ENCODE results near the gene SH3RF2. TPM values are rescaled to one million over a fixed set of nuclear protein-coding genes. Genes with fewer than 3 reads are reported as not detected.

The SH3RF2 gene
- total RNA-seq, 2 experiments from 2014 or later, result not detected

DNA sequence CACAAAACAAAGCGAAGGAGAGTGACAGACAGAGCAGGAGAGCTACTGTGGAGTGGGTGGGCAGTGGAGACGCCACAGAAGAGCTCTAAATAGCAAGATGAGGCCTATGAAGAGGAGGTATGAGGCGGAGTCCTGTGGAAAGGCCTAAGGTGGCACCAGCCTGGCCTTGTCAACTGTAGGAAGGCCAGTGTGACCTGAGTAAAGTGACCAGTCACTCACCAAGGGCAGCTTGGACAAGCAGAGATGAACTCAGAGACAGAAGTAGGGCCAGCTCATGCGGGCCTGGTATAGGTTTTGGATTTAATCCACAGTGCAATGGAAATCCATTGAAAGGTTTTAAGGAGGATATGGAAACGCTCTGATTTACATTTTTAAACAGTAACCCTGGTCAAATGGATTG is 23.8 kb upstream of the SH3RF2 start:
- no peaks in the 10 kb centered on the region for H3K9me2 ChIP-seq (ENCODE audit: insufficient read depth, low read length)
- H3K9me3 ChIP-seq (ENCODE audit: low read length), result no peaks in the 10 kb centered on the region
- no peaks in the 10 kb centered on the region for H3K79me2 ChIP-seq (ENCODE audit: insufficient read depth, low read depth, low read length)
- no peaks in the 10 kb centered on the region for H4K20me1 ChIP-seq (ENCODE audit: insufficient read depth, low read length)
- no peaks in the 10 kb centered on the region for H3K4me1 ChIP-seq (ENCODE audit: insufficient read depth, low read length, poor library complexity, severe bottlenecking)
- intact Hi-C loops (cut with micrococcal nuclease; ENCODE audit: unreplicated experiment), result no loop called here
- no peak for DNase-seq (ENCODE audit: low spot score)
- no peaks in the 10 kb centered on the region for H3K36me3 ChIP-seq (ENCODE audit: insufficient read depth, low read length)
- H2AFZ ChIP-seq (ENCODE audit: low read length), result no peak overlapping the region
- no peak overlapping the region for H3K27ac ChIP-seq (ENCODE audit: low read depth, low read length, poor library complexity, severe bottlenecking)
- CTCF ChIA-PET (ENCODE audit: unreplicated experiment), result no interaction called here
- H3K4me3 ChIP-seq (ENCODE audit: low read depth, low read length, poor library complexity, severe bottlenecking), result no peak overlapping the region
- no peak overlapping the region for H3K4me2 ChIP-seq (ENCODE audit: low read length)
- POLR2A ChIA-PET, result no interaction called here
- TF ChIP-seq EZH2phosphoT487 (IDR thresholded peaks at IDR 0.05; ENCODE audit: borderline replicate concordance, low read depth, low read length) (no peak), CTCF (conservative IDR thresholded peaks at IDR 0.05; ENCODE audit: low read length) (no peak)
- no TSS peak for BruUV-seq (replicated peaks)

DNA sequence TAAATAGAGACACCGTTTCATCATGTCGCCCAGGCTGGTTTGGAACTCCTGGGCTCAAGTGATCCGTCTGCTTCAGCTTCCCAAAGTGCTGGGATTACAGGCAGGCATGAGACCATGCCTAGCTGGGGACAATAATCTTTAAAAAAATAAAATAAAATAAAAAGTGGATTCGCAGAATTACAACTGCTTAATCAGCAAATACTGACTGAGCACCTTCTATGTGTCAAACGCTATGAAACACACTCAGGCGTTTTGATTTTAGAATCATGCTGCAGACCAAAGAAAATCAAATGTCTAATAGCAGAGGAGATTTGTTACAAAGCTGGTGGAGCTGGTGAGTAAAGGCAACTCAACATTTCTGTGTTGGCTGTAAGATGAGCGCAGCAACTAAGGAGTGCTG is 22.7 kb upstream of the SH3RF2 start:
- H4K20me1 ChIP-seq (ENCODE audit: insufficient read depth, low read length), result no peaks in the 10 kb centered on the region
- intact Hi-C loops (cut with micrococcal nuclease; ENCODE audit: unreplicated experiment), result no loop called here
- CTCF ChIA-PET (ENCODE audit: unreplicated experiment), result no interaction called here
- H3K36me3 ChIP-seq (ENCODE audit: insufficient read depth, low read length), result no peaks in the 10 kb centered on the region
- no peaks in the 10 kb centered on the region for H3K9me2 ChIP-seq (ENCODE audit: insufficient read depth, low read length)
- BruUV-seq (replicated peaks), result no TSS peak
- POLR2A ChIA-PET, result interaction anchor here (0.6 to 0.8 kb wide), 2 partner anchors 32 to 85 kb away, joined by 3 to 4 read pairs; no protein-coding TSS in a partner anchor
- TF ChIP-seq EZH2phosphoT487 (IDR thresholded peaks at IDR 0.05; ENCODE audit: borderline replicate concordance, low read depth, low read length) (no peak), CTCF (conservative IDR thresholded peaks at IDR 0.05; ENCODE audit: low read length) (no peak)
- no peak for DNase-seq (ENCODE audit: low spot score)
- no peaks in the 10 kb centered on the region for H3K9me3 ChIP-seq (ENCODE audit: low read length)
- H3K27ac ChIP-seq (ENCODE audit: low read depth, low read length, poor library complexity, severe bottlenecking), result no peak overlapping the region
- H3K4me2 ChIP-seq (ENCODE audit: low read length), result no peak overlapping the region
- no peak overlapping the region for H2AFZ ChIP-seq (ENCODE audit: low read length)
- H3K4me3 ChIP-seq (ENCODE audit: low read depth, low read length, poor library complexity, severe bottlenecking), result no peak overlapping the region
- H3K4me1 ChIP-seq (ENCODE audit: insufficient read depth, low read length, poor library complexity, severe bottlenecking), result no peaks in the 10 kb centered on the region
- no peaks in the 10 kb centered on the region for H3K79me2 ChIP-seq (ENCODE audit: insufficient read depth, low read depth, low read length)

GRCh38 chr5:145915970-145916638 is 20.3 kb upstream of the SH3RF2 start:
- Histone ChIP-seq H2AFZ (ENCODE audit: low read length) (no peak overlapping the region), H3K9me3 (ENCODE audit: low read length) (no peaks in the 10 kb centered on the region), H3K4me2 (ENCODE audit: low read length) (no peak overlapping the region), H3K36me3 (ENCODE audit: insufficient read depth, low read length) (no peaks in the 10 kb centered on the region), H3K4me3 (ENCODE audit: low read depth, low read length, poor library complexity, severe bottlenecking) (no peak overlapping the region), H3K4me1 (ENCODE audit: insufficient read depth, low read length, poor library complexity, severe bottlenecking) (no peaks in the 10 kb centered on the region), H4K20me1 (ENCODE audit: insufficient read depth, low read length) (no peaks in the 10 kb centered on the region), H3K79me2 (ENCODE audit: insufficient read depth, low read depth, low read length) (no peaks in the 10 kb centered on the region), H3K9me2 (ENCODE audit: insufficient read depth, low read length) (no peaks in the 10 kb centered on the region), H3K27ac (ENCODE audit: low read depth, low read length, poor library complexity, severe bottlenecking) (no peak overlapping the region)
- no TSS peak for BruUV-seq (replicated peaks)
- no peak for DNase-seq (ENCODE audit: low spot score)
- POLR2A ChIA-PET, result interaction anchor here (0.7 kb wide), 3 partner anchors 65 to 413 kb away, joined by 3 to 5 read pairs (median 3); no protein-coding TSS in a partner anchor
- intact Hi-C loops (cut with micrococcal nuclease; ENCODE audit: unreplicated experiment), result no loop called here
- CTCF ChIA-PET (ENCODE audit: unreplicated experiment), result interaction anchor here (0.6 kb wide), 1 partner anchor 413 kb away, joined by 3 read pairs; no protein-coding TSS in a partner anchor
- TF ChIP-seq EZH2phosphoT487 (IDR thresholded peaks at IDR 0.05; ENCODE audit: borderline replicate concordance, low read depth, low read length), result no peak
- TF ChIP-seq CTCF (conservative IDR thresholded peaks at IDR 0.05; ENCODE audit: low read length), result no peak

Data from OCI-LY7 (cell line).